Measurements from ENCODE around the gene ABHD12.
"Not testable (repeated sequence)": the region's sequence is repeated elsewhere in the genome, so short reads cannot be mapped to it uniquely, and the experiment has no call there.

The ABHD12 gene

DNA sequence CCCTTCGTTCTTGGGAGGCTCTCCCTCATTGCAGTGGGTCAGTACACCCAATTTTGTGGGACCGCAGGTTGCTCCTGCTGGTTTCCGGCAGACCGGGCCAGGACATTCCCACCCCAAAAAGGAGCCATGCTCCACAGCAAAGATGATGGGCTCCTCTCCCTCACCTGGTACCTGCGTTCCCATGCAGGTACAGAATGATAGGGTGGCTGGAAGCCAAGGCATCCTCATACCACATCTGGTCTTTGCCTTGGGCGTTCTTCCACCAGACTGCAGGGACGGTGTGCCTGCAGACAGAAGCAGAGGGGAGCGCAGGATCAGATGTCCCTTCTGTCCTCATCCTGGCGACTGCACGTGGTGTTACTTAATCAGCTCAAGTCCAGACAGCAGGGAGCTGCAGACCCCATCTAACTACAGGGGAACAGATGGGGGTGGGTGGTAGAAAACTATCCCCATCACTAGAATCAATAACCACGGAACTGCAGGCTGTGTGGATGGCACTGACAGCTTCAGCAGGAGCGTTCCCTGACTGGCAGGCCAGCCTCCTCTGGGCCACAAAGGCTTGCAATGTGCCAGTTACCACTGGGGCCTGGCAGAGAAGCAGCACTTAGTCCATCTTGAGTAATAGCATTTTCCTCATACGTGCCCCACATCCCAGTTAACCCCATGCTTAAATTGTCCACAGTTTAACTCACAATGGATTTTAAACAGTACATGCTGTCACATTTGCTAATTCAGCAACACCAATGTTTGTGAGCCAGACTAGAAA is 70.4 kb downstream of the ABHD12 start:
- peak; percentile 14 for DNase-seq

DNA sequence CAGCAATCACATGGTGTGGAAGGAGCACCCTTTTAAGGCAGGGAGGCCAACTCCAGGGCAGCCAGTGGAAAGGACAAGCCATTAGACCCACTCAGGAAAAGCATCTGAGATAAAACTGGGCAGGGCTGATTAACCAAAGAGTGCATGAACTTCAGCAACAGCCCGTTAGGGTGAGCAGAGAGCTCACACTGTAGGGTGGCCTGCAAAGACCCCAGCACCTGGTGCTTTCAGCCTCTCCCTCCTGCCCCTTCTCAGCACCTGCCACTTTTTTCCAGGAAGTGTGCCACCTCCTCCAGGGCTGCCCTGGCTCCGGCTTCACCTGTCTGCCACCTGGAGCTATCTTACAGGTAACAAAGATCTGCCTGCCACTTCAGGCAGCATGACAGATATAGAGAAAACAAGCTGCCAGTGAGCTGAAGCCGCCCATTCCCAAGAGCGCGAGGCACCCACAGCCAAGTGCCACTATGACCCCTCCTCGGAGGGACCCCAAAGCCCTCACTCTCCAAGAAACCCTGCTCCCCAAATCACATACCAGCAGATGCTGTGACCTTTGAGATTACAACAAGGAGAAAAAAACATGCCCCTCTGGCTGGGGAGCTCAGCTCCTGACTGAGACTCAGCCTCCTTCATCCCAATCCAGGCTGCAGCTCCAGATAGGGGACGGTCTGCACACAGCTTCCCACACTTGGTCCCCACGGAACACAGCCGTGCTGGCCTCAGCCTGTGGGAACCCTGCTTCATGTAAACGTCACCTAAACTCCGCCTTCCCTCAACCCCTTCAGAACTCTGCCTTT is 71.2 kb downstream of the ABHD12 start:
- DNase-seq, result no peak

DNA sequence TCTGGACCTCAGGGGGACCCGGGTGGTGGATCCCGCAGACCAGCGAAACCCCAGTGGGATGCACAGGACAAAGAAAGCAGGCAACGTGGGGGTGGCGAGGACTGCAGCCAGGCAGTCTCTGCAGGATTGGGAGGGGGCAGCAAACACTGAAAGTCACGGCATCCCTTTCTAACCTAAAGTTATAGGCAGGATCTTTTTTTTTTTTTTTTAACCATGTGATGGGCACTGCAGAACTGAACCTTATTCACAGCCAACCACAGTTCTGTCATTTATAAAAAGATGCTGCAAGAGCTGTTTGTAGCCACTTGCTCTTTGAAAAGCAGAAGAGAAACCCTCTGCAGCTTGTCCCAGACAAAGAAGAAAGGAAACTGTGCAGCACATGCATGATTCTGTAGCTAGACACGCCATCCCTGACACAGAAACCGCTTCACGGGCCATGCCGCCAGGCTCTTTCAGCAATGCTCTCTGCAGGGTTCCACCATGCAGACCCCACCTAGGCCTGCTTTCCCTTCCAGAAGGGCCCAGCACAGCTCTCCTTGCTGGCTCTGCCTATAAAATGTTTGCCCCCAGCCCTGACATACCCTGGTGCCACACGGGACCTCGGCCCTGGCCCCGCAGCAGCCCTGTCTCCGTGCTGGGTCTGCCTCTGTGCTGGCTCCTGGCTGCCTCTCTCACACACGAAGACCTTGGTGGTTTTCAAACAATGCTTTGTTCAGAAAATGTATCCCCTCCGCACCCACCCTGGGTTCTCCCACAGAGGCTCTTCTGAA is 72.0 kb downstream of the ABHD12 start:
- DNase-seq, result peak; percentile 56

DNA sequence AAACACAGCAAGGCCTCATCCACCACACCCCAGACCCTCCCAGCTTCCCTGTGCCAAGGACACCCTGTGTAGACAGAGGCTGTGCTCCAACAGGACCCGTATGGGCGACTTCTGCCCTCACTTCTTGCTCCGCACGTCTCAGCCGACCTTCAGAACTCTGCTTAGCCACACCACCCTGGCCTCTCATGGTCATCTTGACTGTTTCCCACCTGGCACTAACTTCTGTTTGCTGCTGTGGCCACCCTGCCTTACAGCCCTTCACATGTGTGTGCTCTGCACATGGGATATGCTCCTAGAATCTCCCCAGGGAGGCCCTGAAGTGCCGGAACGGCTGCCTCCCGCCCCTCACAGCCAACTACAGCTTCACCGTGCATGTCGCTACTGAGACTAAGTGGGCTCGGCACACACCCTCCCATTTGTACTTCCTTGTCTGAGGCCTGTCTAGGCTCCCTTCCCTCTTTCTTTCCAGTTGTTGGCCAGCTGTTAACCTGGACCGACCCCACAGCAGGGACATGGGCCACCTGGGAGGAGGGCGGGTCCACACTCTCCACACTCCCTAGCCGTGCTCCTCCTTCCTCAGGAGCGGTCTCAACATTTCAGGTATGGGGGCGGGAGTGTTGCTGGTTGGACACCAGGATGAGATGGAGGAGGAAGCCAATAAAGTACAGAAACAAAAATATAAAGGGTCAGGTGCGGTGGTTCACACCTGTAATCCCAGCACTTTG is 73.1 kb downstream of the ABHD12 start:
- DNase-seq, result no peak

DNA sequence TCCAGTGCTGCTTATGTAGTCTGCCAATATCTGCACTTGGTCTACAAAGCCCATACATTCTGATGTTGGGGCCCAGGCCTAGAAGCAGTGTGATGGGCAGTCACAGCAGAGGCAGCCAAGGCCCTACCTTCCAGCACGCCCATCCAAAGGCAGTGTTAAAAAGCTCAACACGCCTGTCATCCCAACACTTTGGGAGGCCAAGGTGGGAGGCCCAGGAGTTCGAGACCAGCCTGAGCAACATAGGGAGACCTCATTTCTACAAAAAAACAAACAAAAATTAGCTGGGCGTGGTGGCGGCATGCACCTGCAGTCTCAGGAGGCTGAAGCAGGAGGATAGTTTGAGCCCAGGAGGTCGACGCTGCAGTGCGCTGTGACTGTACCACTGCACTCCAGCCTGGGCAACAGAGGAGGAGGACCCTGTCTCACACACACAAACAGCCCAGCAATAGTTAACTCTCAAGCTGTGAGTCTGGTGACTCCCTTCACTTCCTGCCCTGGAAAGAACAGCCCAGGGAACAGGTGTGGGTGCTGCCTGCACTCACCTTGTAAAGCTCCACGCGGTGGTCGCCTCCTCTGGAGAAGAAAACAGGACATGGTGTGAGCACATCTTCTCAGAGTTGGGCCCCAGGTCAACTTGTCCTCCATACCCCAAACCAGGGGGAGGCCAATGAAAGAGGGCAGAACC is 74.0 kb downstream of the ABHD12 start:
- no peak for DNase-seq

DNA sequence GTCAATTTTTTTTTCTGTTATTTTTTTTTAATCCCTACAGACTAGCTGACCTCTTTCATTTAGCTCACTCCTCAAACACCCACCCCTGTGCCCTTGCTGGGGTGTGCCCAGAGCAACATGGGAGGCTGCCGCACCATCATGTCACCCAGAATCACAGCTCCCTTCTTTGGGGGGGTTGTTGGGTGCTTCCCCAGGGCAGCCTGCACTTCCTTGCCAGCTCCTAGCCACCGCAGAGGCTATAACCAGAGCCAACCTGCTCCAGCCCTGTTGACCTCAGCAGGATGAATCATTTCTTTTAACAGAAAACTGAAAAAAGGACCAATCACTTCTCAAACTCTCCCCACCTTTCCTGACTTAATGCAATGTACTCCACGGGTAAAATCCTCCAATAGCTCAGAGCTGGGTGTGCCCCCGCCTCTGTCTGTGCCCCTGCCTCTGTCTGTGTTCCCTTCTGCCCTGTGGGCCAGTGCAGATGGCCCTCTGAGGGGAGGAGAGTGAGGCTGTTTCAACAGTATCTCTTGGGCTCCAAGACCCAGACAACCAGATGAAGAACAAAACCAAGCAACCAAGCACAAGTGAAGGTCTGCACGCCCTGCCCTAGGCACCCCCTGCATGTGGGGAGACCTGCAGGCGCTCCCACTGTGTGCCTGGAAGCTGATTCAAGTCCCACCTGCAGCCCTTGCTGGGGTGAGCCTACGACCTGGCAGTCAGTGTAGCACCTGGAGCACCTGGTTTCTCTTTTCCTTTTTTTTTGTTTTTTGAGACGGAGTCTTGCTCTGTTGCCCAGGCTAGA is 75.0 kb downstream of the ABHD12 start:
- DNase-seq, result no peak

DNA sequence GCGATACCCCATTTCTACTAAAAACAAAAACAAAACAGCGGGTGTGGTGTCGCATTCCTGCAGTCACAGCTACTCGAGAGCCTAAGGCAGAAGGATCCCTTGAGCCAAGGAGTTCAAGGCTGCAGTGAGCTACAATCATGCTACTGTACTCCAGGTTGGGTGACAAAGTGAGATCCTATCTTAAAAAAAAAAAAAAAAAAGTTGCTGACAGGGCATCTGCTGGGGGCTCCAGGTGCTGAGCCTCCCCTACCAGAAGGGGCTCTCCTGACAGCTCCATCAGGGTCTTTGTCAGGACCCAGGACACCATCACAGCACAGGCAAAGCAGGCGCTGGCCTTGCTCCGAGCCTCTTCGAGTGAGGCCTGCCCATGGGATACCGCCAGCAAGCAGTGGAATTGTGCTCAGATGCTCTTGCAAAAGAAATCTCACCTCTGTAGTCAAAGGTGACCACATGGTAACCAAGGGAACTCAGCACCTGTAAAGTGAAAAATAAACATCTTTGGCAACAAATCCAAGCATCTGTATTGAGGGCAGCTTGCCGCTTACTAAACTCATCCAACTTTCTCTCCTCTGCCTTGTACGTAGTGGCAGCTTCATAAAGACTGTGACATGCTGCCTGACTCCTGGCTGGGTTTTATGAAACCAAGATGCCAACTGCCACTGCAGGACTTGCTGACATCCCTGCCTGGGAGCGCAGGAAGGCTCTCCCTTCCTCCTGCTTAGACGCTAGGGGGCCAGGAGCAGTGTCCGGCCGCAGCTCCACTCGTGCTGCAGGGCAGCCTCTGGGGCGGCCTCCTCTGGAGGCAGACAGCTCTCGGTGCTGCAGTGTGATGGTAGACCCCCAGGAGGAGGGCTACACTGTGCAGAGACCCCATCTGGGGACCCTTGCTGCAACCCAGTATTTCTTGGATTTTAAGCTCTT is 75.9 kb downstream of the ABHD12 start:
- DNase-seq, result no peak

DNA sequence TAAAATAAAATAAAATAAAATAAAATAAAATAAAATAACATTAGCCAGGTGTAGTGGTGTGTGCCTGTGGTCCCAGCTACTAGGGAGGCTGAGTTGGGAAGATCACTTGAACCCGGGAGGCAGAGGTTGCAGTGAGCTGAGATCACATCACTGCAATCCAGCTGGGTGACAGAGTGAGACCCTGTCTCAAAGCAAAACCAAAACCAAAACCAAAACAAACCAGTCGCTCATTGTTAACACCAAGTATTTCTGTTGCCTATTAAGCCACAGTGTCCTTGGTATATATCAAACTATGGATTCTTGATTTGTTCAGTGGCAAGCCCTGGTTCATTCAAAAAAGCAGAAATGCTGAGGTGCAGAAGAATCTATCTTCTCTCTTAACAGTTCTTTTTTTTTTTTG is 77.0 kb downstream of the ABHD12 start:
- no peak for DNase-seq

DNA sequence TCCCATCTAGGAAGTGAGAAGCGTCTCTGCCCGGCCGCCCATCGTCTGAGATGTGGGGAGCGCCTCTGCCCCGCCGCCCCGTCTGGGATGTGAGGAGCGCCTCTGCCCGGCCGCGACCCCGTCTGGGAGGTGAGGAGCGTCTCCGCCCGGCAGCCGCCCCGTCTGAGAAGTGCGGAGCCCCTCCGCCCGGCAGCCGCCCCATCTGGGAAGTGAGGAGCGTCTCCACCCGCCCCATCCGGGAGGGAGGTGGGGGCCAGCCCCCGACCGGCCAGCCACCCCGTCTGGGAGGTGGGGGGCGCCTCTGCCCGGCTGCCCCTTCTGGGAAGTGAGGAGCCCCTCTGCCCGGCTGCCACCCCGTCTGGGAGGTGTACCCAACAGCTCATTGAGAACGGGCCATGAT is 77.9 kb downstream of the ABHD12 start:
- DNase-seq, result not testable (repeated sequence)

DNA sequence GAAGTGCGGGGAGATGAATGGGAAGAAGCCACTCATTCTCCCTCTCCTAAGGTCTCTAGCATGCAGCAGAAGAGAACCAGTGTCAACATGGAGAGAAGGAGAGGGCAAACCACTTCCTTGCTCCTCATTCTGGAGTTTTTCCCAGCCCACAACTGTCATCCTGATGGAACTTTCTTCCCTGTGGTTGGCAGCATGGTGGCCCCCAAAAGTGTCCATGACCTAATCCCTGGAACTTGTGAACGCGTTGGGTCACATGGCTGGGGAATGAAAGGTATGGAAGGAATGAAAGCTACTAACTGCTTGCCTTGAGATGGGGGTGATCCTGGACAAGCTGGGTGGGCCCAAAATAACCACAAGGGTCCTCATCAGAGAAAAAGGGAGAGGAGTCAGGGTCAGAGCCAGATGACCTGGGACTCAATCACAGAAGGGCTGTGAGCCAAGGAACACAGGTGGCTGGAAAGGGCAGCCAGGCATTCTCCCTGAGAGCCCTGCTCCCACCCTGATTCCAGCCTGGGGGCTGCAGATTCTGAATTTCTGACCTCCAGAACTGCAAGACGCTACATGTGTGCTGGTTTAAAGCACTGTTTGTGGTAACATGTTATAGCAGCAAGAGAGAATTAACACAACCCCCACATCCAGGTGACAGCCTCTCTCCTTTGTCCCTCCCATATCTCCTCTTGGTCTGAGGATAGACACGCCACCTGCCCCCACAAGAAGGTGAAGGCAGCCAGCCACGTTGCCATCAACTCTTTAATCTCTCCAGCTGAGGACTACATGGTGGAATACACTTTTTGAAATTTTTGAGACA is 79.5 kb downstream of the ABHD12 start:
- no peak for DNase-seq

DNA sequence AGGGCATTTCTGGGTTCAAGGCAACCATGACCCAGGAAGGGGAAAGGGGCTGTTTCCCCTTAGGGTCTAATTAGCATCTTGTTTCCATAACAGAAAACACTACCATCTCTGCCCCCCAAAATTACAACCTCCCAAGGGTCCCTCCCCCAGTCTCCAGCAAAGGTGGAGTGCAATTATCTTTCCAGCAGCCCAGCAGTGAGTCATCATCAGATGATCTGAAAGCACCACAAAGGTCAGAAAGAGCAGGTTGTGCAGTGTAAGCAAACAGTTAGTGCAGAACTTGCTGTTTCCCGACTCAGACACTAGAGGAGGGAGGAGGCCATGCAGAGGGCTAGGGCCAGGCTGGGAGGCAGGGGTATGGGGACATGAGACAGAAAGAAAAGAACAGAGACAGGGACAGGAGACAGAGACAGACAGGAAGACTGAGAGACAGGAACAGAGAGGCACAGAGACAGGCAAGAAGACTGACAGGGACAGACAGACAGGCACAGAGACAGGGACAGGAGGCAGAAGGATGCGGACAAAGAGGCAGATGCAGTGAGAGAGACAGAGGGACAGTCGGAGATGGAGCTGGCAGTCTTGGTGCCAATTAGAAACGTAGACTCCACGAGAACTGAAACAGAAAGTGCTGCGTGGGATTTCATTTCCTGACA is 80.2 kb downstream of the ABHD12 start:
- peak; percentile 50 for DNase-seq

DNA sequence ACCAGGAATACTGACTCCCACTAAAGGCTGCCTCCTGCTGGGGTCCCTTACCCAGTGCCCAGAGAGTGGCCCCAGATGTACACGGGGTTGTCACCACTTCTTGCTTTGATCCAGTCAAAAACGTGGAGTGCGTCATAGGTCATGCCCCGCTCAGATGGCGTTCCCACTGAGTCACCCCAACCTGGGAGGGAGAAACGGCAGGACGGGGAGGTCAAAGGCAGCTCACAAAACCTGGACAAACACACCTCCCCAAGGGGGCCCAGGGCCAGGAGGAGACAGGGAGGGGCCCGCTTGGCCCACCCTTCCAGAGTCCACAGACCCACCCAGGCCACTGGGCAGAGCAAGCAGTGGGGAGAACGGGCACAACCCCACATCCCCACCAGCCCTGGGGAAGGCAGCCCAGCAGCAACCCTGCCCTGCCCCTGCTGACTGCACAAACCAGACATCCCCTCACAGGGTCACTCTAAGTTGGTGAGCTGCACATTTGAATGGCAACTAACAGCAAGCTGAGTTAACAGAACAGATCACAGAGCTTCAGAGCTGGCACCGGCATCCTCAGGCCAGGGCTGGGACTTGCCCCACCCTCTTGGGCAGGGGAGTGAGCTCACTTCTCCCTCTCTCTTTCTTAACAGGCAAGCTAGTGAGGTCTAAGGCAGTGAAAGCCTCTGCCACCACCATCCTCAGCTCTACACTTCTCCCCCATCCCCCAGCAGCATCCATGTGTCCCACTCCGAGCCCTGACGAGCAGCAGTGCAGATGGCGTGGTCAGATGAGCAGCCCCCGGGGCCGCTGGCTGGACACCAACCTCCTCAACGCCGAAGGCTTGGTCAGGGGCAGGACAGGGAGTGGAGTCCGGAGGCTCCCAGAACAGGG is 81.0 kb downstream of the ABHD12 start:
- no peak for DNase-seq

DNA sequence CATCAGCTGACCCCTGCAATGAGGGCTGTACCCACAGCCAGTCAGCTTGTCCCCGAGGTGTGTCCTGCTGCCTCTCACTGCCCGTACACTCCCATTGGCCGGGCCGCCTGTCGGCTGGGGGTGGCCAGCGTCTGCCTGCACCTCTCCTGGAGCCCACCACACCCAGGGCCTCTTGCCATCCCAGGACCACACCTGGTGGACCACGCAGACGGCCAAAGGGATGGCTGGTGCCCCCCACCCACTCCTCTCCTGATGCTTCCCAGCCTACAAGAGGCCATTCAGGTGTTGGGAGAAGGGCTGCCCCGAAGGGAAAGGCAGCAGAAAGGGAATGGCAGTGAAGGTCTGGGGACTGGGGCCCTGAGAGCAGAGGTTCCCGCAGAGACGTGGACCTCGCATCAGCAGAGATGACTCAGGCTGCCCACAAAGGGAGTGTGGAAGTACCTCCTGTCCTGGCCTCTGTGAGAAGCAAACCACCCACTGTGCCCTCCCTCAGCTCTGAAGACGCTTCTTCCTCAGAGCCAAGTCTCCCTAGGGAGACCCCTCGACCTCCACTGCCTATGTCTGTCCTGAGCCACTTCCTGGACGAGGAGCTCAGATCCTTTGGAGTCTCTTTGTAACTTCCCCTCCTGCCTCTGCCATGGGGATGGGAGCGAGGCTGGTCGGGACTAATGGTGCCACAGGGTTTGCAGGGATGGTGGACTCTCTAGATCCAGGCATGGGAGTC is 81.8 kb downstream of the ABHD12 start:
- no peak for DNase-seq

DNA sequence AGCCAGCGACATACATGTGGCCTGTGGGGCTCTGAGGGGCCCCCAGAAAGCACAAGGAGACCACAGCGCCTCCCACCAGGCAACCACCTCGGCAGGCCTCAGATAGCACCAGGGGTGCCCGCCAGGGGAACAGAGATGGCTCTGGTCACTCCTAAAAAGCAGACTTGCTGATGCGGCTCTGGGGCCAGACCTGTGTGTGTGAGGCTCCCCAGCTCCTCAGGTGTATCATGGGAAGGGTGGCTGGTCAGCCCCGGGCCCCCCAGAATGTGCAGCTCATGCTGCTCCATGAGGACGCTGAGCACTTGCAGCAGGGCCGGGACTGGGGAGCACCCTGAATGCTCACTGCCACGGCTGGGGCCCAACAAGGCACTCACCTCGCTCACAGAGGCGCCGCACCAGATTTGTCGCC is 82.5 kb downstream of the ABHD12 start:
- DNase-seq, result no peak

DNA sequence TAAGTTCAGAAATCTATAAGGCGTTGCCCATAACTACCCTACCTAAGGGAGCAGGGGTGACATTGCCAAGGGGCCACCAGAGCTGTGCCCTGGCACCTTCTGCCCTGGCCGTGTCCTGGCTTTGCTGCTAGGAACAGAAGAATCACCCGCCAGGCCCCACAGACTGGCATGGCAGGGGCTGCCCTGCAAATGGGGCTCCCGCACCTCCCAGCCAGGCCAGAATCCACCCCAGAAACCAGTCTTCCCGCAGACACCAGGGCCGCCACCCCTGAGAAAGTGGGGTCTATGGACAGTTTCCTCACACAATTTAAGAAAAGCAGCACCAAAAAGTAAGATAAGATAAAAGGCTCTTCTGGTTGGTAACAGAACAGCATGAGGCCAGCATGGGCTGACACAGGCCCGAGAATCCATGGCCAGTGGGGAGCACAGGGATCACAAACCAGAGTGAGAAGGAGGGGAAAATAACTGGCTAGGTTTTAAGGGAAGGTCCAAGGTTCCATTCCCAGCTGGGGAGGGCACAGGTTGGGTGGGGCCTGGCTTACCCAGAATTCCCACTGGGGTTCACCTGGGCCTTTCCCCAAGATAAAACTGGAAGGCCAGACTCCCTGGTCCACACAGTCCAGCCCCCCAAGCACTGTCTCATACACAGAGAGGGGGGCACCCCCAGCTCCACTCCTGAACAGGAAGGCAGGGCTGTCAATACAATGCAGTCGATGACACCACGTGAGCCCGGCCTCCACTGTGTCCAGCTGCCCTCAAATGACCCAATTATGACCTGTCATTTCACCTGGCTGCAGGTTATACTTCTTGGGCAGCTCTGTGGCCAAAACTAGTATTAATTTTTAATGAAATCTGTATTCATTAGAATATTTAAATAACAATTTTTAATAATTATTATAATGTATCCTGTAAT is 83.4 kb downstream of the ABHD12 start:
- no peak for DNase-seq

DNA sequence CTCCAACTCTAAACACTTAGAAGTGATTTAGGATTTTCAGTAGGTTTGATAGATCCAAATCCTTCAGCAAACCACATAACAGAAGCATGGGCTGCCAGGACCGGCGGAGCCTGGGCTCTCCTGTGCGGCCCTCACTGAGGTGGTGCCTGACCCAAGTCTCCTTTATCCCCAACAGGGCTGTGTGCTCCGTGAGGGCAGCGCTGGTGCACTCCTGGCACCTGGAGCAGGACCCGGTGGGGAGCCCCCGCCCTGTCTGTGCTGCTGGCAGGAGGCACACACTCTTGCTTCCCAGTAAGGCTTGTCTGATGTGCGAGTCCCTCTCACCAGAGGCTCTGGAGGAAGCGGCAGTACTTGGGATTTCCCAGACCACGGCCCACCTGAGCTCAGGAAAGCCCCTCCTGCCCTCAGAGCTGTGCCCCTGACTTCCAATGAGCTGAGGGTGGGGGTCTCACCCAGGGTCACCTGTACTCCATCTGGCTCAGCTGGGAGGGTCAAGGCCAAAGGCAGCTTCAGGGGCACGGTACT is 86.5 kb downstream of the ABHD12 start:
- DNase-seq, result no peak

All from midbrain (tissue), 1 donor.